ENCODE results near the gene RRP1B.

The RRP1B gene

GRCh38 chr21:43726686-43727518 lies 67.5 kb downstream of the RRP1B start:
- Histone ChIP-seq H3K9me3 (ENCODE audit: control insufficient read depth, insufficient read depth, low read length) (no peaks in the 10 kb centered on the region), H3K4me1 (ENCODE audit: insufficient read depth, low read length) (peaks cover 3% of the 10 kb centered on the region), H3K9ac (ENCODE audit: low read depth, low read length) (no peak overlapping the region), H3K36me3 (ENCODE audit: insufficient read depth, low read length) (no peaks in the 10 kb centered on the region)

GRCh38 chr21:43727519-43728153 lies 68.3 kb downstream of the RRP1B start:
- peak overlapping the region; percentile 87 for H3K9ac ChIP-seq (ENCODE audit: low read depth, low read length)
- no peaks in the 10 kb centered on the region for H3K36me3 ChIP-seq (ENCODE audit: insufficient read depth, low read length)
- no peaks in the 10 kb centered on the region for H3K9me3 ChIP-seq (ENCODE audit: control insufficient read depth, insufficient read depth, low read length)
- peaks cover 3% of the 10 kb centered on the region for H3K4me1 ChIP-seq (ENCODE audit: insufficient read depth, low read length)

- Histone ChIP-seq H3K4me1 (ENCODE audit: insufficient read depth, low read length) (peaks cover 3% of the 10 kb centered on the region), H3K9ac (ENCODE audit: low read depth, low read length) (peak overlapping the region; percentile 87), H3K9me3 (ENCODE audit: control insufficient read depth, insufficient read depth, low read length) (no peaks in the 10 kb centered on the region), H3K36me3 (ENCODE audit: insufficient read depth, low read length) (no peaks in the 10 kb centered on the region)
These were observed 68.8 kb downstream of the RRP1B start for GRCh38 chr21:43728154-43728466.

GRCh38 chr21:43728467-43729390 lies 69.4 kb downstream of the RRP1B start:
- Histone ChIP-seq H3K9ac (ENCODE audit: low read depth, low read length) (peak overlapping the region; percentile 87), H3K36me3 (ENCODE audit: insufficient read depth, low read length) (0 out of 2 replicates have a peak, but pooled peaks cover 1% of the 10 kb centered on the region), H3K9me3 (ENCODE audit: control insufficient read depth, insufficient read depth, low read length) (no peaks in the 10 kb centered on the region), H3K4me1 (ENCODE audit: insufficient read depth, low read length) (peaks cover 3% of the 10 kb centered on the region)

- Histone ChIP-seq H3K9ac (ENCODE audit: low read depth, low read length) (no peak overlapping the region), H3K36me3 (ENCODE audit: insufficient read depth, low read length) (peaks cover 8% of the 10 kb centered on the region; the same call in 1 of the 2 replicates), H3K4me1 (ENCODE audit: insufficient read depth, low read length) (peaks cover 3% of the 10 kb centered on the region)
These were observed 72.1 kb downstream of the RRP1B start for GRCh38 chr21:43731476-43731875.

GRCh38 chr21:43731891-43732711 lies 72.7 kb downstream of the RRP1B start:
- Histone ChIP-seq H3K9ac (ENCODE audit: low read depth, low read length) (no peak overlapping the region), H3K36me3 (ENCODE audit: insufficient read depth, low read length) (peaks cover 8% of the 10 kb centered on the region; the same call in 1 of the 2 replicates), H3K9me3 (ENCODE audit: control insufficient read depth, insufficient read depth, low read length) (no peaks in the 10 kb centered on the region), H3K4me1 (ENCODE audit: insufficient read depth, low read length) (no peaks in the 10 kb centered on the region; the same call in 1 of the 2 replicates)

More at GRCh38 chr21:43731476-43731875, 72.1 kb downstream of the RRP1B start:
- H3K9me3 ChIP-seq (ENCODE audit: control insufficient read depth, insufficient read depth, low read length): no peaks in the 10 kb centered on the region

GRCh38 chr21:43733060-43733459 lies 73.7 kb downstream of the RRP1B start:
- peaks cover 8% of the 10 kb centered on the region; the same call in 1 of the 2 replicates for H3K36me3 ChIP-seq (ENCODE audit: insufficient read depth, low read length)
- no peaks in the 10 kb centered on the region for H3K9me3 ChIP-seq (ENCODE audit: control insufficient read depth, insufficient read depth, low read length)
- no peaks in the 10 kb centered on the region; the same call in 1 of the 2 replicates for H3K4me1 ChIP-seq (ENCODE audit: insufficient read depth, low read length)
- no peak overlapping the region for H3K9ac ChIP-seq (ENCODE audit: low read depth, low read length)

GRCh38 chr21:43733529-43734071 lies 74.2 kb downstream of the RRP1B start:
- H3K9me3 ChIP-seq (ENCODE audit: control insufficient read depth, insufficient read depth, low read length): no peaks in the 10 kb centered on the region
- H3K36me3 ChIP-seq (ENCODE audit: insufficient read depth, low read length): peaks cover 8% of the 10 kb centered on the region; the same call in 1 of the 2 replicates
- H3K9ac ChIP-seq (ENCODE audit: low read depth, low read length): no peak overlapping the region
- H3K4me1 ChIP-seq (ENCODE audit: insufficient read depth, low read length): no peaks in the 10 kb centered on the region; the same call in 1 of the 2 replicates

GRCh38 chr21:43734131-43734927 lies 75.0 kb downstream of the RRP1B start:
- no peaks in the 10 kb centered on the region; the same call in 1 of the 2 replicates for H3K4me1 ChIP-seq (ENCODE audit: insufficient read depth, low read length)
- H3K9ac ChIP-seq (ENCODE audit: low read depth, low read length): no peak overlapping the region
- no peaks in the 10 kb centered on the region for H3K9me3 ChIP-seq (ENCODE audit: control insufficient read depth, insufficient read depth, low read length)
- peaks cover 8% of the 10 kb centered on the region; the same call in 1 of the 2 replicates for H3K36me3 ChIP-seq (ENCODE audit: insufficient read depth, low read length)

- no peaks in the 10 kb centered on the region for H3K4me1 ChIP-seq (ENCODE audit: insufficient read depth, low read length)
- no peak overlapping the region for H3K9ac ChIP-seq (ENCODE audit: low read depth, low read length)
- H3K36me3 ChIP-seq (ENCODE audit: insufficient read depth, low read length): peaks cover 8% of the 10 kb centered on the region; the same call in 1 of the 2 replicates
- no peaks in the 10 kb centered on the region for H3K9me3 ChIP-seq (ENCODE audit: control insufficient read depth, insufficient read depth, low read length)
These were observed 75.5 kb downstream of the RRP1B start for GRCh38 chr21:43734928-43735229.

GRCh38 chr21:43735236-43736091 lies 76.1 kb downstream of the RRP1B start:
- Histone ChIP-seq H3K9ac (ENCODE audit: low read depth, low read length) (no peak overlapping the region), H3K9me3 (ENCODE audit: control insufficient read depth, insufficient read depth, low read length) (no peaks in the 10 kb centered on the region)

GRCh38 chr21:43736224-43736883 lies 77.0 kb downstream of the RRP1B start:
- no peaks in the 10 kb centered on the region for H3K9me3 ChIP-seq (ENCODE audit: control insufficient read depth, insufficient read depth, low read length)
- H3K9ac ChIP-seq (ENCODE audit: low read depth, low read length): no peak overlapping the region
- H3K4me1 ChIP-seq (ENCODE audit: insufficient read depth, low read length): no peaks in the 10 kb centered on the region
- peaks cover 8% of the 10 kb centered on the region; the same call in 1 of the 2 replicates for H3K36me3 ChIP-seq (ENCODE audit: insufficient read depth, low read length)

More at GRCh38 chr21:43735236-43736091, 76.1 kb downstream of the RRP1B start:
- no peaks in the 10 kb centered on the region for H3K4me1 ChIP-seq (ENCODE audit: insufficient read depth, low read length)
- peaks cover 8% of the 10 kb centered on the region; the same call in 1 of the 2 replicates for H3K36me3 ChIP-seq (ENCODE audit: insufficient read depth, low read length)
